Astrocyte of the spinal cord (primary cell): ENCODE data around the gene STN1.

Experiments
- DNase-seq: peaks from one replicate; pipeline ENCODE4 v3.0.0; 2011; ENCODE audit warnings: low read depth, low spot score
- H3K4me3 ChIP-seq: 2 replicates; pipeline ENCODE4 v1.5.1; 2011; ENCODE audit warnings: low read depth, mild to moderate bottlenecking, low read length, moderate library complexity
- CTCF ChIP-seq: IDR thresholded peaks from 2 replicates; pipeline ENCODE4 v1.5.1; 2012; ENCODE audit warnings: low read depth, mild to moderate bottlenecking, low read length, inconsistent platforms
- in situ Hi-C: cut with HindIII; loops from 2 replicates; pipeline ENCODE4 v1.10.0; 2017; ENCODE audit warnings: low sequenced_read_pairs

STN1 gene

GRCh38 chr10:103923502-103923901, 5.5 kb upstream of the STN1 start:
- in situ Hi-C loops: no loop called here
- no peak overlapping the region for H3K4me3 ChIP-seq
- DNase-seq: no peak
- no peak for TF ChIP-seq CTCF

GRCh38 chr10:103922659-103923058, 4.7 kb upstream of the STN1 start:
- in situ Hi-C loops: no loop called here
- no peak for TF ChIP-seq CTCF
- DNase-seq: no peak
- H3K4me3 ChIP-seq: no peak overlapping the region

GRCh38 chr10:103921750-103922195, 3.8 kb upstream of the STN1 start:
- DNase-seq: no peak
- peak; percentile 7 for TF ChIP-seq CTCF
- no peak overlapping the region for H3K4me3 ChIP-seq
- in situ Hi-C loops: no loop called here

- no peak overlapping the region for H3K4me3 ChIP-seq
- in situ Hi-C loops: no loop called here
- TF ChIP-seq CTCF: no peak
- DNase-seq: no peak
These were observed 3.3 kb upstream of the STN1 start for GRCh38 chr10:103921248-103921647.

GRCh38 chr10:103919648-103920025, 1.7 kb upstream of the STN1 start:
- no peak for TF ChIP-seq CTCF
- DNase-seq: no peak
- no peak overlapping the region for H3K4me3 ChIP-seq
- in situ Hi-C loops: no loop called here

GRCh38 chr10:103917302-103918052, 507 bp downstream of the STN1 start:
- TF ChIP-seq CTCF: no peak
- H3K4me3 ChIP-seq: peak overlapping the region; percentile 70
- in situ Hi-C loops: no loop called here
- DNase-seq: no peak
